ENCODE data around the gene CNPY4.
A peak's percentile ranks its signal among the peaks of the same experiment; 100 is the strongest.
"Not testable (repeated sequence)": the region's sequence is repeated elsewhere in the genome, so short reads cannot be mapped to it uniquely, and the experiment has no call there.

CNPY4 gene

DNA sequence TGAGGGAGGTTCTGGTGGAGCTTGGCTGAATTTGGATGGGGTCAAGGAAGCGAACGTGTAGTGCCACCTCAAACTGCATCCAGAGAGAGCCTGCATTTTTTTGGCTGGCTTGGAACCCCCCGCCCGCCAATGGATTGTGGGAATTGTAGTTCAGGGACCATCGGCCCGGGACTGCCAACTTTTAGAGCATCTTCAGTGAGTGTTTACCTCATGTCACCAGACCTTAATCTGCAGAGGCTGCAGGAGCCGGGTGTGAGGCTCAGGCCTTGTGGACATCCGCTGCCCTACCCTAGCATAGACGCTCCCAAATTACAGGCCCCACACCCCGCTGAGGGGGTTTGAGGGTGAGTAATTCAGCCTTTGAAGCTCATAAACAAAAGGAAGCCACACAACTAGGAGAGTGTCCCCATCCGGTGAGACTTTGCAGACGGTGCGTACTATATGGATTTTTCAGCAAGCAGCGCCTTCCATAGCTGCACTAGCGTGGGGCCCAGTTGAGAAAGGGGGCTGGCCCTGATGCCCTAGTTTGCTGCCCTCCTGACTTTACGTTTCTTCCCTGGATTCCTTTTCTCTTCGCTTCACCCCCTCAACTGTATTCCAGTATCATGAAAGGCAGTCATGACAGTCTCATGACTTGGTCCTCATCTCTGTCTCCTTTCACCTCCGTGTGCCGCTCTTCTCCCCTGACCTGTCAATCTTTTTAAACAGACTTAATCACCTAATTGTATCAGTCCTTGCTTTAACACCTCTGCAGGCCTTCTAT lies 717 bp downstream of the CNPY4 start:
- DNase-seq (ENCODE audit: low read depth): peak; percentile 62

DNA sequence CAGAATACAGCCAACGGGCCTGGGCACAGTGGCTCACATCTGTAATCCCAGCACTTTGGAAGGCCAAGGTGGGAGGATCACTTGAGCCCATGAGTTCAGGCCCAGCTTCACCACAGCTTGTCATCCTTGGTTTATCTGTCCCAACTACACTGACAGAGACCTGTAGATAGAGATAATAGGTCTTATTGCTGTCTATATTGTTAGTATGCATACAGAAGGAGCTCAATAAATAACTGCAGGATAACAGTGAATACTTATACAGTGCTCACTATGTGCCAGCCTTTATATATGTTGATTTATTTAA lies 1.3 kb downstream of the CNPY4 start:
- no peak for DNase-seq (ENCODE audit: low read depth)

DNA sequence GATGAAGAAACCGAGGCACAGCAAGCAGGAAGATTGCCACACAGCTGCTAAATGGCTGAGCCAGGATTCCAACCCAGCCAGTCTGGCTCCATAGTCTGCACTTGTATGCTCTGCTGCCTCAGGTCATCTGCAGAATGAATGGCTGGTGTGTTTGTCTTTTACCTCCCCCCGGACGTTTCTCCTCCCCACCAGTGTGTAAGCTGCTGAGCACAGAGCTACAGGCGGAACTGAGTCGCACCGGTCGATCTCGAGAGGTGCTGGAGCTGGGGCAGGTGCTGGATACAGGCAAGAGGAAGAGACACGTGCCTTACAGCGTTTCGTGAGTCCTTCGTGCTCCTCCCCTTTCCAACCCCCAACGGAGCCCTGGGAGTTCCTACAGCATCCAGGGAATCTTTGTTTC lies 2.6 kb downstream of the CNPY4 start:
- DNase-seq (ENCODE audit: low read depth): no peak

DNA sequence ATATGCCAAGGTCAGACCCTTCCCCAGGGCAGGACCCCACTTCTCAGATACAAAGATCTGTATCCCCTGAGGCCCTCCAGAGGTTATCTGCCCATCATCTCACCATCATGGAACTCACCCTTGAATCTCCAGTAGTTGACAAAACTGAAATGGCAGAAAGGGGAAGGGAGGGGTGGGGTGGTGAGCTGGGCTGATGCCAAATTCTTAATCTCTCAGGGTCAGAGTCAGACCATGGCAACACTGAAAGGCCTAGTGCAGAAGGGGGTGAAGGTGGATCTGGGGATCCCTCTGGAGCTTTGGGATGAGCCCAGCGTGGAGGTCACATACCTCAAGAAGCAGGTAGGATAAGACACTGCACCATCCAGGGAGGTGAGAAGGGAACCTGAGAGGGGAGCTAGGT lies 3.1 kb downstream of the CNPY4 start:
- no peak for DNase-seq (ENCODE audit: low read depth)

DNA sequence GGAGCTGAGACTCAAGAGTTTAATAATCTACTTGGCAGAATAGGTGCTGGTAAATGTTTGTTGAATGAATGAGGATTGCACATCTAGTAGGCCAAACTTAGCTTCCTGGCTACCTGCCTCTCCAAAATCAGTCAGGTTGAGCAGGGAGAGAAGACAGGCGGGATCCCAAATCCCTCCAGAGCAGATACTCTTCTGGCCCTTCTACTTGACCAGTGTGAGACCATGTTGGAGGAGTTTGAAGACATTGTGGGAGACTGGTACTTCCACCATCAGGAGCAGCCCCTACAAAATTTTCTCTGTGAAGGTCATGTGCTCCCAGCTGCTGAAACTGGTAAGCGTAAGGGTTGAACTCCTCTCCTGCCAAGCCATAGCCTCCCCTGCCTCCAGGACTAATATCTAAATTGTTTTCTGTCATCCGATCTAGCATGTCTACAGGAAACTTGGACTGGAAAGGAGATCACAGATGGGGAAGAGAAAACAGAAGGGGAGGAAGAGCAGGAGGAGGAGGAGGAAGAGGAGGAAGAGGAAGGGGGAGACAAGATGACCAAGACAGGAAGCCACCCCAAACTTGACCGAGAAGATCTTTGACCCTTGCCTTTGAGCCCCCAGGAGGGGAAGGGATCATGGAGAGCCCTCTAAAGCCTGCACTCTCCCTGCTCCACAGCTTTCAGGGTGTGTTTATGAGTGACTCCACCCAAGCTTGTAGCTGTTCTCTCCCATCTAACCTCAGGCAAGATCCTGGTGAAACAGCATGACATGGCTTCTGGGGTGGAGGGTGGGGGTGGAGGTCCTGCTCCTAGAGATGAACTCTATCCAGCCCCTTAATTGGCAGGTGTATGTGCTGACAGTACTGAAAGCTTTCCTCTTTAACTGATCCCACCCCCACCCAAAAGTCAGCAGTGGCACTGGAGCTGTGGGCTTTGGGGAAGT lies 5.1 kb downstream of the CNPY4 start:
- DNase-seq (ENCODE audit: low read depth): no peak

DNA sequence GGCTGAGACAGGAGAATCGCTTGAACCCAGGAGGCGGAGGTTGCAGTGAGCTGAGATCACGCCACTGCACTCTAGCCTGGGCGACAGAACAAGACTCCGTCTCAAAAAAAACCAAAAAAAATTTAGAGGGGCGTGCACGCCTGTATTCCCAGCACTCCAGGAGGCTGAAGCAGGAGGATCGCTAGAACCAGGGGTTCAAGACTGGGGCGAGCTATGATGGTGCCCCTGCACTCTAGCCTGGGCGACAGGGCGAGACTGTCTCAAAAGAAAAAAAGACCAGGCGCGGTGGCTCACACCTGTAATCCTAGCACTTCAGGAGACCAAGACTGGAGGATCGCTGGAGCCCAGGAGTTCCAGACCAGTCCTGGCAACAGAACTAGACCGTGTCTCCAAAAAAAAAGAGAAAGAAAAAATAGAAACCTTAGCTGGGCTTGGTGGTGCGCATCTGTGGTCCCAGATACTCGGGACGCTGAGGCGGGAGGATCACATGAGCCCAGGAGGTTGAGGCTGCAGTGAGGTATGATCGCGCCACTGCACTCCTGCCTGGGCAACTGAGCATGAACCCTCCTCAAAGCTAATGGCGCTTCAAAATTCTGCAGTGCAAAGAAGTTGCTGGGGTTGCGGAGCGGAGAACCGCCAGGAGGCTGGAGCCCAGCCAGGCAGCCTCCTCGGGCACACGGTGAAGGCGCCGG lies 7.0 kb downstream of the CNPY4 start:
- DNase-seq (ENCODE audit: low read depth): no peak

DNA sequence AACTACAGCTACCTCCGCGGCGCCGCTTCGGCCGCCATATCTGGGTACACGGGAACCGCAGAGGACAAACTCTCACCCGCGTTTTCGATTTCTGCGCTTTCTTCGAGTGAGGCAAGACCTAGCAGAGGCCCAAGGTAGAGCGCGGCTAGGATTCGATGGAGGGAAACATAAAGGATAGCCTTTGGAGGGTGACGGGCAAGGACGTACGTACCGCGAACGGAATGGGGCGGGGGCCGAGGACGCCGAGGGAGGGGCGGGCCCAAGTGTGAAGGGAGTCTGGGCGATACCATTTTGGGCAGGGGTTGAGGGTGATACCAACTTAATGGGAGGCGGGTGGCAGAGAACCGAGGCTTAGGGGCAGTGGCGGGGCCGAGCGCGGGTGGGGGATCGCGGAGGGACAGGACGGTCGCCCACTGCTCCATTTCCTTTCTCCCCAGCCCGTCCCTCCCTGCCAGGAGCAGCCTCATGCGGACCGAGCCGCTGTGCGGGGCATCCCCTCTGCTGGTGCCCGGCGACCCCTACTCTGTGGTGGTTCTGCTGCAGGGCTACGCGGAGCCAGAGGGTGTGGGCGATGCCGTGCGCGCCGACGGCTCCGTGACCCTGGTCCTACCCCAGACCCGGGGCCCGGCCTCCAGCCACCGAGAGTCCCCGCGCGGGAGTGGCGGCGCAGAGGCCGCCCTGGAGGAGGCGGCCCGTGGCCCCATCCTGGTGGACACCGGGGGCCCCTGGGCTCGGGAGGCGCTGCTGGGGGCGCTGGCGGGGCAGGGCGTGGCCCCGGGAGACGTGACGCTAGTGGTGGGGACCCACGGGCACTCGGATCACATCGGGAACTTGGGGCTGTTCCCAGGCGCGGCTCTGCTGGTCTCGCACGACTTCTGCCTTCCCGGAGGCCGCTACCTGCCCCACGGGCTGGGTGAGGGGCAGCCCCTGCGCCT lies 7.8 kb downstream of the CNPY4 start, which contains the start of gene MBLAC1:
Gene MBLAC1, plus strand, starts transcription at position 37 of the 935 bp plus-strand sequence. Its CDS starts 429 bp downstream, at position 466.
- DNase-seq (ENCODE audit: low read depth): peak; percentile 91

DNA sequence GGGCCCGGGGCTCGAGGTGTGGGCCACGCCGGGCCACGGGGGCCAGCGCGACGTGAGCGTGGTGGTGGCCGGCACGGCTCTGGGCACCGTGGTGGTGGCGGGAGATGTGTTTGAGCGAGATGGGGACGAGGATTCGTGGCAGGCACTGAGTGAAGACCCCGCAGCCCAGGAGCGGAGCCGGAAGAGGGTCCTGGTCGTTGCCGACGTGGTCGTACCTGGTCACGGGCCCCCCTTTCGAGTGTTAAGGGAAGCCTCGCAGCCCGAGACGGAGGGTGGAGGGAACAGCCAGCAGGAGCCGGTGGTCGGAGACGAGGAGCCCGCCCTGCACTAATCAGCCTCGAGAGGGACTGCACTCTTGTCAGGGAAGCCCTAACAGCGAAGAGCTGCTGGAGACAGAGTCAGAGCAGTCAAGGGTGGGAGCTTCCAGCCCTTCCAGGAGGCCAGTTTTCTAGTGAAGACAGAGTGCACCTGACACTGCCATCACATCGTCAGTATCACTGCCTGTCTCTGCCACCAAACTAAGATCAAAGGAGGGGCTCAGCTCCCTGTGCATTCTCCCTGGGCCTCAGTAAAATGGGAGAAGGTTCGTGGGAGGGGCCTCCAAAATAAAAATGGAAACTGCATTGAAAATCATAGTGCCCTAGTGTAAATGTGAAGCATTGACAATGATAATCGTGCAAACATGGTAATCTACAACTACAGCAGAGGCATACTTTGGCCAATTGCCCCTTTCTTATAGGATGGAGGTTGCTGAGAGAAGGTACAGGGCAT lies 8.6 kb downstream of the CNPY4 start:
- no peak for DNase-seq (ENCODE audit: low read depth)

DNA sequence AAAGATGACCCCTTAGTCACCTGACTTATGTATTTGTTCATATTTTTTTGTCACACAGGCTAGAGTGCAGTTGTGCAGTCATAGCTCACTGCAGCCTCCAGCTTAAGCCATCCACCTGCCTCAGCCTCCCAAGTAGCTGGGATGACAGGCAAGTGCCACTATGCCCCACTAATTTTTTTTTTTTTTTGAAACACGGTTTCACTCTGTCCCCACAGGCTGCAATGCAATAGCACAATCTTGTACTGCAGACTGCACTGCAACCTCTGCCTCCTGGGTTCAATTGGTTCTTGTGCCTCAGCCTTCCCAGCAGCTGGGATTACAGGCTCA lies 9.2 kb downstream of the CNPY4 start:
- DNase-seq (ENCODE audit: low read depth): no peak

DNA sequence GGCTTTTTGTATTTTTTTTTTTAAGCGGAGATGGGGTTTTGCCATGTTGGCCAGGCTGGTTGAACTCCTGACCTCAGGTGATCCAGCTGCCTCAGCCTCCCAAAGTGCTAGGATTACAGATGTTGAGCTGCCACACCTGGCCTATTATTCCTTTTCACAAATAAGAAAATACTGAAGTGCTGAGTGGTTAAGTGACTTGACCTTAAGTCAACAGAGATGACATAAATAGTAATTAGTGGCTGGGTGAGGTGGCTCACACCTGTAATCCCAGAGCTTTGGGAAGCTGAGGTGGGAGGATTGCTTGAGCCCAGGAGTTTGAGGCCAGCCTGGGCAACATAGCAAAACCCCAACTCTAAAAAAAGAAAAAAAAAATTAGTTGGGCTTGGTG lies 10.8 kb downstream of the CNPY4 start:
- not testable (repeated sequence) for DNase-seq (ENCODE audit: low read depth)

DNA sequence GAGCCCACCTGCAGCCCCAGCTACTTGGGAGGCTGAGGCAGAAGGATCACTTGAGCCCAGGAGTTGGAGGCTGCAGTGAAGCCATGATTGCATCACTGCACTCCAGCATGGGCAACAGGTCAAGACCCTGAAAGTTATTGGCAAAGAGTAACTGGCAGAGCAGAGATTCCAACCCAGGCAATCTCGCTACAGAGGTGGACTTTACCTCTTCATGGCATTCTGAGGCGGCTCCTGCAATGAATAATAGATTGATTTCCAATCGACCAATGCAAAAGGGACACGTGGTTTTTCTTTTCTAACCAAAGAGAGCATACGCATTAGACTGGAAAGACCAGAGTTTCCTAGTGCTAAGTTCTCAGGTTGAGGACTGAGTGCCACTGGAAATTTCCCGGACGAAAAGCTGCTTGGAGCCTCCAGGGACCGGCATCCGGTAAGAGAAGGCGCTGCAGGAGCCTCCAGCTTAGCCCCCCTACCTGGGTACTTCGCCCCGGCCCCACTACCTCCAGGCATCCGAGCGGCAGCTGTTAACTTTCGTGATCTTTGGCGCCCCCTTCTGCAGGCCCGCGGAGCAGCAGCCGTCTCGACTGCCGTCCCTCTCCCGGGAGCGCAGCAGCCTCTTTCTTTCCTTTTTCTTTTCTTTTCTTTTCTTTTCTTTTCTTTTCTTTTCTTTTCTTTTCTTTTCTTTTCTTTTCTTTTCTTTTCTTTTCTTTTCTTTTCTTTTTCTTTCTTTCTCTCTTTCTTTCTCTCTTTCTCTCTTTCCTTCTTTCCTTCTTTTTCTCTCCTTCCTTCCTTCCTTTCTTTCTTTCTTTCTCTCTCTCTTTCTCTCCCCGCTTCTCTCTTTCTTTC lies 11.4 kb downstream of the CNPY4 start:
- peak; percentile 74 for DNase-seq (ENCODE audit: low read depth)

DNA sequence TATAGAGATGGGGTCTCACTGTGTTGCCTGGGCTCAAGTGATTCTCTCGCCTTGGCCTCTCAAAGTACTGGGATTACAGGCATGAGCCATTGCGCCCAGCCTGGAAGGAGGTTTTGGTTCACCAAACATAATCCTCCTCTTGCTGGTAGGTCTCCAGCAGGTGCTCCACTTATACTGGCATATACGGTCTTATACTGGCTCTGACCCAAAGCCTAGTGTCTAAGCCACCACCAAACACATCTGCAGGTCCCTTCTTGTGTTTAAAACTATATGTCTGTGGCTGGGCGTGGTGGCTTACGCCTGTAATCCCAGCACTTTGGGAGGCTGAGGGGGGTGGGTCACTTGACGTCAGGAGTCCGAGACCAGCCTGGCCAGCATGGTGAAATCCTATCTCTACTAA lies 12.7 kb downstream of the CNPY4 start:
- DNase-seq (ENCODE audit: low read depth): no peak

DNA sequence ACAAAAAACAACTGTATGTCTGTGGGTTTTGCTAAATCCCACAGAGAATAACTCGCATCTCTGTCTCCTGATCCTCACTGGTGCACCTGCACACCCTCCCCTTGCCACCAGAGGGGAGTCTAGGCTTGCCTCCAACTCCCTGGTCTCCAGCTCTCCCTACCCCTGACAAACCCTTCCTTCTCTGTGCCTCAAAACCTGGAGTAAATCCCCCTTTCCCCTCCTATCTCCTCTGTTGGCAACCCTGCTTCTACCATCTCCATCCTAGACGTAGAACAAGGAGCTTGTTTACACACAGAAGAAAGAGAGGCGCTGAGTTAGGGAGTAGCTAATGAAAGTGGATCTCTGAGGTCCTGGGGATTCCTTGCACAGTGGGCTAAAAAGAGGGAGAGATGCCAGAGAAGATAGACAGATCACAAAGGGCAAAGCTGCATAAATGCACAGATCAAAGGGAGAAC lies 13.3 kb downstream of the CNPY4 start:
- DNase-seq (ENCODE audit: low read depth): peak; percentile 57

DNA sequence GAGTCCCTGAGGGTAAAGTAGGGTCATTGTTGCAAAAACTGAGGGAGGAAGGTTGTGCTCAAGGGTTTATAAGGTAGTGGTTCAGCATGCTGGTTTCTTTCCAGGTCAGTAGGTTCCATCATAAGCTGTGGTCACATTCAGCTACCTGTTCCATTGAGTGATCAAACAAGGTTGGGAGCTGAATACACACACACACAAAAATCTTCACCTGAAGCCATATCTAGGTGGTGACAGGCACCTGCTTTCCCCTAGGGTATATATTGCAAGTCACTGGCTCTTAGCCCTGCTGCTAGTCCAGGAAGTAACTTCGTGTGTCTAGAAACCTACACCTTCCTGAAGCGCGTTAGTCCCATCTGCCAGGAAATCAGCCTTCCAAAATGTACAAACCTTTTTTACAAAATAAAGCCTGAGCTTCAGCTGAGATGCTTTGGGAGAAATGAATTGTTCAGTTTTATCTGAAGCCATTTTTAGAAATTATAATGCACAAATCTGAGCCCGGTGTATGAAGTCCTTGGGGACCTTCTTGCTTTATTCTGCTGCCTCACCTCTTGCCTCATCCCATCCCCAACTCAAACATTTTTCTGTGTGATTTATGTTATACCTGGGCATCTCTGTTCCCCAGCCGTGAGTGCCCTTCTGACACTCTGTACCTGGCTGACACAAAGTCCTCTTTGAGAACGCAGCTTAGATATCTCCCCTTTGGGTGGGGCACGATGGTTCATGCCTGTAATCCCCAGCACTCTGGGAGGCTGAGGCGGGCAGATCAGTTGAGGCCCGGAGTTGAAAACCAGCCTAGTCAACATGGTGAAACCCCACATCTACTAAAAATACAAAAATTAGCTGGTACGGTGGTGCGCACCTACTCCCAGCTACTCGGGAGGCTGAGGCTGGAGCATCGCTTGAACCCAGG lies 18.7 kb downstream of the CNPY4 start:
- DNase-seq (ENCODE audit: low read depth): no peak

DNA sequence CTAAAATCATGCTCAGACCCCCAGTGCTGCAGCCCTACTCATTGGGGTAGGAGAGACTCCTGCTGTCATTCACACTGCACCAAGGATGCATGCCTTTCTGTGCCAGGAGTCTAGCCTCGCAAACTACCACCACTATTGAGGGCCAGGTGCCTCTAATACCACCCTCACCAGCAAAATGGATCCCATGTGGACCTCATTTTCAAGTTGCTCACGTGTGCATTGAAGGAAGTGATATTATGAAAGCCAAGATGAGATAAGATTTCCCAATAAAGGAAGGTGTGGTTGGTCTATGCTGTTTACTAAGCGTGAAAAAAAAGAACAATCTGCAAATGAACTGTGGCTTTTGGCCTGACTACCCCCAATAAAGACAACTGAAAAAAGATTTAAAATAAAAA lies 22.1 kb downstream of the CNPY4 start:
- DNase-seq (ENCODE audit: low read depth): no peak

DNA sequence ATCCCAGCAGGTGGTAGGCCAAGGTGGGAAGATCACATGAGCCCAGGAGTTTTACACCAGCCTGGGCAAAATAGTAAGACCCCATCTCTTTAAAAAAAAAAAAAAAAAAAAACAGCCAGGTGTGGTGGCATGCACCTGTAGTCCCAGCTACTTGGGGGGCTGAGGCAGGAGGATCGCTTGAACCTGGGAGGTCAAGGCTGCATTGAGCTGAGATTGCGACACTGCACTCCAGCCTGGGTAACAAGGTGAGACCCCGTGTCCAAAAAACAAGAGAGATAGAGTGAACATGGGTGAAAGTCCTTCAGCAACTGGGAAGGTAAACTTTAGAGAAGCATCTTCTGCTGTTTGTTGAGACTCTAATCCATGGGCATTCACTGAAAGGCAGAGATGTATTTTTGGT lies 23.0 kb downstream of the CNPY4 start:
- no peak for DNase-seq (ENCODE audit: low read depth)

DNA sequence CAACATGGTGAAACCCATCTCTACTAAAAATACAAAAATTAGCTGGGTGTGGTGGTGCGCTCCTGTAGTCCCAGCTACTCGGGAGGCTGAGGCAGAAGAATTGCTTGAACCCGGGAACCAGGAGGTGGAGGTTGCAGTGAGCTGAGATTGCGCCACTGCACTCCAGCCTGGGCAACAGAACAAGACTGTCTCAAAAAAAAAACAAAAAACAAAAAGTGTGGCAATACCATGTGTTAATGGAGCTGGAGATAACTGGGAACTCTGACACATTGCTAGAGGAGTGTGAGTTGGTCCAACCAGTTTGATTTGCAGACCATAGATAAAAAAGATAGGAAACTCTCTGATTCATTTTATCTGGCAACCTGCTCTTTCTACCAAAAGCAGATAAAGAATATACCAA lies 26.9 kb downstream of the CNPY4 start:
- DNase-seq (ENCODE audit: low read depth): not testable (repeated sequence)

DNA sequence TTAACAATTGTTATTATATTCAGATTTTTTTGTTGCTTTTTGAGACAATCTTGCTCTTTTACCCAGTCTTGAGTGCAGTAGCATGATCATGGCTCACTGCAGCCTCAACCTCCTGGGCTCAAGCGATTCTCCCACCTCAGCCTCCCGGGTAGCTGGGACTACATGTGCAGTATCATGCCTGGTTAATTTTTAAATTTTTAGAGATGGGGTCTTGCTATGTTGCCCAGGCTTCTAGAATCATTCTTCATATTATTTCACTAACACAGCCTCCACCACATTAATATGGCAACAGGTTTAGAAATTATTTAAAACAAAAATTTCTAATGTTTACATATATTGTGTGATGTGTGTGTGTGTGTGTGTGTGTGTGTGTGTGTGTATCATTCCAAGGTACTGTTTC lies 27.8 kb downstream of the CNPY4 start:
- no peak for DNase-seq (ENCODE audit: low read depth)

DNA sequence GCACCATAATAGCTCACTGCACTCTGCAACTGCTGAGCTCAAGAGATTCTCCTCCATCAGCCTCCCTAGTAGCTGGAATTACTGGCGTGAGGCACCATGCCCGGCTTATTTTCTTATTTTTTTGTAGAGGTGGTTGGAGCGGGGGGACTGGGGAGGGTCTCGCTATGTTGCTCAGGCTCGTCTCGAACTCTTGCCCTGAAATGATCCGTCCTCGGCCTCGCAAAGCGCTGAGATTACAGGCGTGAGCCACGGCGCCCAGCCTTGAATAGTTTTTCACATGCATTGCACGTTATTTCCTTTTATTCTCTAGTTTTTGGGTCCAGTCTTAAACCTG lies 28.8 kb downstream of the CNPY4 start:
- DNase-seq (ENCODE audit: low read depth): no peak
